ENCODE results near the gene HNRNPH3. TPM values are rescaled to one million over a fixed set of nuclear protein-coding genes. Genes with fewer than 3 reads are reported as not detected.
A peak's percentile ranks its signal among the peaks of the same experiment; 100 is the strongest.
"Not testable (repeated sequence)": the region's sequence is repeated elsewhere in the genome, so short reads cannot be mapped to it uniquely, and the experiment has no call there.

The HNRNPH3 gene
- total RNA-seq, 2 donors from 2014 or later = 24.1 to 27.7 TPM

DNA sequence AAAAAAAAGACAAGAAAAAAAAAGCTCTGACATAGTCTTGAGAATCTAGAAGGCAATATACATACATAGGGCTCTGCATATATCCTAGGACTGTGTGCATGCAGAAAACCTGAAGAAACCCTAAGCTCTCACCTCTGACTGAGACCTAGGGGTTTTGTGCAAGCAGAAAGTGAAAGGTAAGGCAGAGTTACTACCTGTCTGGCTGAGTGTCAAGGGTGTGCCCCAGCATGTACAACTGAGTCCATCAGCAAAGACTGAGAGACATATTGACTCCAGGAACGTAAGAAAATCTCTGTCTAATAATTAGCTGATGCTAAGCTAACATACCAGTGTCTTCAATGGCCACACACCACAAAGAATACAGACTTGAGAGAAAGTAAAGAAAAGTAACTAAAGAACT is 16.3 kb upstream of the HNRNPH3 start:
- no peak for ATAC-seq
- no peaks in the 10 kb centered on the region for H3K9me3 ChIP-seq
- no peaks in the 10 kb centered on the region for H3K4me1 ChIP-seq
- TF ChIP-seq, protein P1, sequence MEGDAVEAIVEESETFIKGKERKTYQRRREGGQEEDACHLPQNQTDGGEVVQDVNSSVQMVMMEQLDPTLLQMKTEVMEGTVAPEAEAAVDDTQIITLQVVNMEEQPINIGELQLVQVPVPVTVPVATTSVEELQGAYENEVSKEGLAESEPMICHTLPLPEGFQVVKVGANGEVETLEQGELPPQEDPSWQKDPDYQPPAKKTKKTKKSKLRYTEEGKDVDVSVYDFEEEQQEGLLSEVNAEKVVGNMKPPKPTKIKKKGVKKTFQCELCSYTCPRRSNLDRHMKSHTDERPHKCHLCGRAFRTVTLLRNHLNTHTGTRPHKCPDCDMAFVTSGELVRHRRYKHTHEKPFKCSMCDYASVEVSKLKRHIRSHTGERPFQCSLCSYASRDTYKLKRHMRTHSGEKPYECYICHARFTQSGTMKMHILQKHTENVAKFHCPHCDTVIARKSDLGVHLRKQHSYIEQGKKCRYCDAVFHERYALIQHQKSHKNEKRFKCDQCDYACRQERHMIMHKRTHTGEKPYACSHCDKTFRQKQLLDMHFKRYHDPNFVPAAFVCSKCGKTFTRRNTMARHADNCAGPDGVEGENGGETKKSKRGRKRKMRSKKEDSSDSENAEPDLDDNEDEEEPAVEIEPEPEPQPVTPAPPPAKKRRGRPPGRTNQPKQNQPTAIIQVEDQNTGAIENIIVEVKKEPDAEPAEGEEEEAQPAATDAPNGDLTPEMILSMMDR (IDR thresholded peaks at IDR 0.05) = no peak
- TF ChIP-seq POLR2A (IDR thresholded peaks at IDR 0.05) = no peak
- no peaks in the 10 kb centered on the region for H3K27me3 ChIP-seq
- DNase-seq = no peak
- H3K36me3 ChIP-seq (replicated peaks in 1 of 2; ENCODE audit: insufficient read depth in 1 of 2, low read depth in 2 of 2) = no peaks in the 10 kb centered on the region
- H3K4me3 ChIP-seq = no peak overlapping the region
- WGBS, 2 donors = 80 to 95% methylated on average over 1 of the region's 1 CpG
- no peak overlapping the region for H3K27ac ChIP-seq
- intact Hi-C loops (cut with DNase I) = no loop called here

DNA sequence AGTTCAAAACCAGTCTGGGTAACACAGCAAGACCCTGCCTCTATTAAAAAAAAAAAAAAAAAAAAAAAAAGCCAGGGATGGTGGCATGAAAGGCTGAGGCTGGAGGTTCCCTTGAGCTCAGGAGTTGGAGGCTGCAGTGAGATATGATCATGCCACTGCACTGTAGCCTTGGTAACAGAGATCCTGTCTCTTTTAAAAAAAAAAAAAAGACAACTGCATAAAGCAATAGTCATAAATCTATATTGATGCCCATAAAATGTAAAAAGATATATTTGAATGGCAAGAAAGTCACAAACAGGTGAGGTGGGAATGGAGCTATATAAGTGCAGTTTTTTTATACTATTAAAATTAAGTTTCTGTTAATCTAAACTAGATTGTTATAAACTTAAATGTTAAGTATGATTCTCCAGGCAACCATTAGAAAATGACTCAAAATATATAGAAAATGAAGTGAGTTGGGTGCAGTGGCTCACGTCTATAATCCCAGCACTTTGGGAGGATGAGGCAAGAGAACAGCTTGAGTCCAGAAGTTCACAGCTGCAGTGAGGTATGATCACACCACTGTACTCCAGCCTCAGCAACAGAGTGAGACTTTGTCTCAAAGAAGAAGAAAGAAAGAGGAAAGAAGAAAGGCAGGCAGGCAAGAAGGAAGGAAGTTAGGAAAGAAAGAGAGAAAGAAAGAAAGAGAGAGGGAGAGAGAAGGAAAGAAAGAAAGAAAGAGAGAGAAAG is 13.4 kb upstream of the HNRNPH3 start:
- Histone ChIP-seq H3K4me3 (no peak overlapping the region), H3K27ac (no peak overlapping the region), H3K36me3 (replicated peaks in 1 of 2; ENCODE audit: insufficient read depth in 1 of 2, low read depth in 2 of 2) (no peaks in the 10 kb centered on the region), H3K27me3 (no peaks in the 10 kb centered on the region), H3K9me3 (no peaks in the 10 kb centered on the region), H3K4me1 (no peaks in the 10 kb centered on the region)
- TF ChIP-seq, protein P1 (IDR thresholded peaks at IDR 0.05) = no peak
- no peak for TF ChIP-seq POLR2A (IDR thresholded peaks at IDR 0.05)
- DNase-seq = no peak
- ATAC-seq = no peak
- WGBS, 2 donors = 88 to 94% methylated on average over 1 of the region's 1 CpG
- intact Hi-C loops (cut with DNase I) = no loop called here

DNA sequence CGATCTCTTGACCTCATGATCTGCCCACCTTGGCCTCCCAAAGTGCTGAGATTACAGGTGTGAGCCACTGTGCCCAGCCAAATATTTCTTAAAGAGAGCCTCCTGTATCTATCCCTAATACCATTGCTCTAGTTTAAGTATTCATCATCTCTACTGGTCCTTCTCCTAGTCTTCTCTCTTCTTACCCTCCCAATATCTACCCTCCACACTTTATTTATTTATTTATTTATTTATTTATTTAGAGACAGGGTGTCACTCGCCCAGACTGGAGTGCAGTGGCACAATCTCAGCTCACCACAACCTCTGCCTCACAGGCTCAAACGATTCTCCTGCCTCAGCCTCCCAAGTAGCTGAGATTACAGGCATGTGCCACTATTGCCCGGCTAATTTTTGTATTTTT is 7.5 kb upstream of the HNRNPH3 start:
- DNase-seq; intact Hi-C loops (cut with DNase I); H3K27ac ChIP-seq; H3K9me3 ChIP-seq; H3K4me3 ChIP-seq; H3K36me3 ChIP-seq (replicated peaks in 1 of 2; ENCODE audit: insufficient read depth in 1 of 2, low read depth in 2 of 2); H3K27me3 ChIP-seq; ATAC-seq: not testable (repeated sequence)
- H3K4me1 ChIP-seq = peaks cover 17% of the 10 kb centered on the region
- WGBS, 2 donors = 91 to 95% methylated on average over 4 of the region's 4 CpGs

DNA sequence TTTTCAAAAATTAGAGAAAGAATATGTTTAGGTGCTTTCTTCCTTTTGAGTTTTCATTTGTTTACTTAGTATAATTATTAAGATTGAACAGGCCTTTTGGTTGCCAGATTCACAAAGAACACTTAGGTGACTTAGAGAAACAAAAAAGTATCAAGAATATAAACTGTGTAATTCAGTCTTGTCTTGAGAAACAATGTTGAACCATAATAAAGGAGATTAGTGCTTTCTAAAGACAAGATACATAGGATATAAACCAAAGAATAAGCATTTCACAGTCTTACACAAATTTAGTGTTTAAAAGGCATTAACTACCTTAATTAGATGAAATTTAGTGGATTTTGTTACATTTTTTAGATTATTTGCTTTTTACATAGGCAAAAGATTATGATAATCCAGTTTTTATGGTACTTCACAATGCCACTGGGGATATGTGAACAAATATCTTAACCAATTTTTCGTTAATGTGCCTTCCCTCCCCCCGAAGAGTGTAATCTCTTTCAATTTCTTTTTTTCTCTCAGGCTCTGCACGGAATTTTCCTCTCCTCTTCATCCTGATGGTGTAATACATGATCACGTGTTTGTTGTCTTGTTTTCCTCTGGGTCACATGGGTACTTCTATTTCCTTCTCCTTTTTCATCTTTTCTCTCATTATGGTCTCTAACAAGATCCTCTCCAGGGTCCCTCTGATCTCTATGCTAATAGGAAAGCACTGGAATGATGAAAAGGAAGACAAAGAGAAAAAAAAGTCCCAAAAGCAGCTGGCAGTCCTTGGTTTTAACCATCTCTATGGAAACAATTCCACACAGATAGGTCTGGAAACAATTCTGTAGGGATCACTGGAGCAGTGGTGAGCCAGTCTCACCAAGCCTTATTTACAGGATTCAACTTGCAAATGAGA is 3.7 kb upstream of the HNRNPH3 start:
- peaks cover 23% of the 10 kb centered on the region for H3K4me1 ChIP-seq
- no peak overlapping the region for H3K4me3 ChIP-seq
- 32 to 39% methylated on average over 4 of the region's 4 CpGs for WGBS, 2 donors
- H3K36me3 ChIP-seq (replicated peaks in 1 of 2; ENCODE audit: insufficient read depth in 1 of 2, low read depth in 2 of 2) = no peaks in the 10 kb centered on the region
- H3K27ac ChIP-seq = peak overlapping the region in 3 of 4 donors; percentile 22 to 68 (median 53)
- intact Hi-C loops (cut with DNase I) = no loop called here
- no peak for ATAC-seq
- H3K27me3 ChIP-seq = no peaks in the 10 kb centered on the region
- H3K9me3 ChIP-seq = no peaks in the 10 kb centered on the region
- peak in 1 of 4 donors; percentile 13 for DNase-seq
- no peak for TF ChIP-seq POLR2A (IDR thresholded peaks at IDR 0.05)
- TF ChIP-seq, protein P1 (IDR thresholded peaks at IDR 0.05) = no peak

DNA sequence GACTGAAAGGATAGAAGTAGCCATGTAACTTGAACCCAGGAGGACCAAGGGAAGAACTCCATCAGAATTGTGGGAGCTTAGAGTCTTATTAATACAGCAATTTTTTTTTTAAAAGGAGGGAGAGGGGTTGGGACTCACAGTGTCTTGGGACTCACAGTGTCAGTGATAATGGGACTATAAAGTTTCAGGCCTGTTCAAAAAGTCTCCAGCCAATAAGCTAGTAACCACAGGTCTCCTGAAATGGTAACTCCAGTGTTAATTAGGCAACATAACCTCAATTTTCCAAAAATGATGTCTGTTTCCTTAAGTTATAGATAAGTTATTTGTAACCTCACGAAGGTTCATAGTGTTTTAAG is 2.4 kb upstream of the HNRNPH3 start:
- intact Hi-C loops (cut with DNase I) = no loop called here
- TF ChIP-seq, protein P1 (IDR thresholded peaks at IDR 0.05) = no peak
- no peak for TF ChIP-seq POLR2A (IDR thresholded peaks at IDR 0.05)
- no peak for DNase-seq
- Histone ChIP-seq H3K27me3 (no peaks in the 10 kb centered on the region), H3K27ac (peak overlapping the region in 2 of 4 donors; percentile 53 to 68), H3K36me3 (replicated peaks in 1 of 2; ENCODE audit: insufficient read depth in 1 of 2, low read depth in 2 of 2) (no peaks in the 10 kb centered on the region), H3K4me3 (no peak overlapping the region), H3K9me3 (no peaks in the 10 kb centered on the region), H3K4me1 (peaks cover 31% of the 10 kb centered on the region)
- ATAC-seq = no peak
- WGBS, 2 donors = 94 to 100% methylated on average over 1 of the region's 1 CpG

All from body of pancreas (tissue), 4 donors.